ENCODE data around the gene DAB2IP.

- TF ChIP-seq CTCF (optimal IDR thresholded peaks at IDR 0.05 in 1 of 3, IDR thresholded peaks at IDR 0.05 in 1 of 3, conservative IDR thresholded peaks at IDR 0.05 in 1 of 3; ENCODE audit: extremely low read depth in 1 of 3, insufficient read depth in 2 of 3, low read length in 3 of 3): no peak
- no peak for TF ChIP-seq EZH2 (IDR thresholded peaks at IDR 0.05; ENCODE audit: low read length)
These were observed 103.4 kb downstream of the DAB2IP start for GRCh38 chr9:121754655-121755436.
